Measurements from ENCODE around the gene LYVE1. TPM values are rescaled to one million over a fixed set of nuclear protein-coding genes. Genes with fewer than 3 reads are reported as not detected.

Gene LYVE1
- total RNA-seq, 1 donor from 2014 or later, result not detected

- no peaks in the 10 kb centered on the region for H3K36me3 ChIP-seq (ENCODE audit: control insufficient read depth, insufficient read depth, low read length)
- H3K4me3 ChIP-seq (ENCODE audit: low read depth, low read length), result no peak overlapping the region
- FAIRE-seq (no peak), DNase-seq (ENCODE audit: low read depth) (peak; percentile 58)
- TF ChIP-seq, protein P1, sequence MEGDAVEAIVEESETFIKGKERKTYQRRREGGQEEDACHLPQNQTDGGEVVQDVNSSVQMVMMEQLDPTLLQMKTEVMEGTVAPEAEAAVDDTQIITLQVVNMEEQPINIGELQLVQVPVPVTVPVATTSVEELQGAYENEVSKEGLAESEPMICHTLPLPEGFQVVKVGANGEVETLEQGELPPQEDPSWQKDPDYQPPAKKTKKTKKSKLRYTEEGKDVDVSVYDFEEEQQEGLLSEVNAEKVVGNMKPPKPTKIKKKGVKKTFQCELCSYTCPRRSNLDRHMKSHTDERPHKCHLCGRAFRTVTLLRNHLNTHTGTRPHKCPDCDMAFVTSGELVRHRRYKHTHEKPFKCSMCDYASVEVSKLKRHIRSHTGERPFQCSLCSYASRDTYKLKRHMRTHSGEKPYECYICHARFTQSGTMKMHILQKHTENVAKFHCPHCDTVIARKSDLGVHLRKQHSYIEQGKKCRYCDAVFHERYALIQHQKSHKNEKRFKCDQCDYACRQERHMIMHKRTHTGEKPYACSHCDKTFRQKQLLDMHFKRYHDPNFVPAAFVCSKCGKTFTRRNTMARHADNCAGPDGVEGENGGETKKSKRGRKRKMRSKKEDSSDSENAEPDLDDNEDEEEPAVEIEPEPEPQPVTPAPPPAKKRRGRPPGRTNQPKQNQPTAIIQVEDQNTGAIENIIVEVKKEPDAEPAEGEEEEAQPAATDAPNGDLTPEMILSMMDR (IDR thresholded peaks at IDR 0.05; ENCODE audit: insufficient read depth, low read length, severe bottlenecking), result no peak
- no peaks in the 10 kb centered on the region for H3K27me3 ChIP-seq (ENCODE audit: control insufficient read depth, insufficient read depth, low read length)
Measured at GRCh38 chr11:10581481-10582019, 13.1 kb upstream of the LYVE1 start.

- TF ChIP-seq, protein P1 (IDR thresholded peaks at IDR 0.05; ENCODE audit: insufficient read depth, low read length, severe bottlenecking), result no peak
- Histone ChIP-seq H3K27me3 (ENCODE audit: control insufficient read depth, insufficient read depth, low read length) (no peaks in the 10 kb centered on the region), H3K4me3 (ENCODE audit: low read depth, low read length) (no peak overlapping the region), H3K36me3 (ENCODE audit: control insufficient read depth, insufficient read depth, low read length) (no peaks in the 10 kb centered on the region)
- FAIRE-seq (no peak), DNase-seq (ENCODE audit: low read depth) (no peak)
Measured at GRCh38 chr11:10580623-10581022, 12.2 kb upstream of the LYVE1 start.

DNA sequence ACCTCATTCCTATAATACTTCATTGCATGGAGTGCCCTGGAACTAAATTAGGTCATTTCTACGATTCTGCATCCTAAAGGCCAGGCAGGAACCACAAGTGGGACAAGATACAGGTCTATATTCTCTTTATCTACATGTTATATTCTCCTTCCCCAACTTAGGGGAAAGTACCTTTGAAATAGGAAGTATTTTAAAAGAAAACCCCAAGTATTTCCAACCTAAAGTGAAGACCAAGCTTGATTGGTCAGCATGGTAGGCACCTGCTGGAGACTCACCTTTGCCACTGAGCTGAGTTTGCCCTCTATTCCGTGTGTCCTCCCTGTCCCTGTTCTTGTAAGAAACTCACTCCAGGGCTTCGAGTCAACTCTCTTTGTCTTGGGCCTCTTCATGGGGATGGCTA is 11.2 kb upstream of the LYVE1 start:
- no peaks in the 10 kb centered on the region for H3K36me3 ChIP-seq (ENCODE audit: control insufficient read depth, insufficient read depth, low read length)
- FAIRE-seq (no peak), DNase-seq (ENCODE audit: low read depth) (no peak)
- no peak overlapping the region for H3K4me3 ChIP-seq (ENCODE audit: low read depth, low read length)
- H3K27me3 ChIP-seq (ENCODE audit: control insufficient read depth, insufficient read depth, low read length), result no peaks in the 10 kb centered on the region
- TF ChIP-seq, protein P1 (IDR thresholded peaks at IDR 0.05; ENCODE audit: insufficient read depth, low read length, severe bottlenecking), result no peak

- FAIRE-seq, result no peak
Measured at GRCh38 chr11:10576035-10576398, 7.6 kb upstream of the LYVE1 start.

GRCh38 chr11:10575346-10576034 is 7.0 kb upstream of the LYVE1 start:
- no peaks in the 10 kb centered on the region for H3K27me3 ChIP-seq (ENCODE audit: control insufficient read depth, insufficient read depth, low read length)
- TF ChIP-seq, protein P1 (IDR thresholded peaks at IDR 0.05; ENCODE audit: insufficient read depth, low read length, severe bottlenecking), result no peak
- no peaks in the 10 kb centered on the region for H3K36me3 ChIP-seq (ENCODE audit: control insufficient read depth, insufficient read depth, low read length)
- FAIRE-seq (no peak), DNase-seq (ENCODE audit: low read depth) (no peak)
- no peak overlapping the region for H3K4me3 ChIP-seq (ENCODE audit: low read depth, low read length)

More at GRCh38 chr11:10576035-10576398, 7.6 kb upstream of the LYVE1 start:
- Histone ChIP-seq H3K4me3 (ENCODE audit: low read depth, low read length) (no peak overlapping the region), H3K27me3 (ENCODE audit: control insufficient read depth, insufficient read depth, low read length) (no peaks in the 10 kb centered on the region), H3K36me3 (ENCODE audit: control insufficient read depth, insufficient read depth, low read length) (no peaks in the 10 kb centered on the region)
- no peak for DNase-seq (ENCODE audit: low read depth)
- TF ChIP-seq, protein P1 (IDR thresholded peaks at IDR 0.05; ENCODE audit: insufficient read depth, low read length, severe bottlenecking), result no peak

- no peak overlapping the region for H3K4me3 ChIP-seq (ENCODE audit: low read depth, low read length)
- FAIRE-seq (no peak), DNase-seq (ENCODE audit: low read depth) (no peak)
- no peaks in the 10 kb centered on the region for H3K27me3 ChIP-seq (ENCODE audit: control insufficient read depth, insufficient read depth, low read length)
- no peaks in the 10 kb centered on the region for H3K36me3 ChIP-seq (ENCODE audit: control insufficient read depth, insufficient read depth, low read length)
- TF ChIP-seq, protein P1 (IDR thresholded peaks at IDR 0.05; ENCODE audit: insufficient read depth, low read length, severe bottlenecking), result no peak
Measured at GRCh38 chr11:10573556-10573955, 5.1 kb upstream of the LYVE1 start.
